ENCODE measurements around the gene SRPX. TPM values are rescaled to one million over a fixed set of nuclear protein-coding genes. Genes with fewer than 3 reads are reported as not detected.

SRPX gene
- total RNA-seq, 1 experiment from 2014 or later = 0.23 TPM

GRCh38 chrX:38224160-38224559 is 3.5 kb upstream of the SRPX start:
- ATAC-seq = no peak
- in situ Hi-C loops (cut with HindIII; ENCODE audit: low pct_unique_long_range_greater_than_20kb, low sequenced_read_pairs) = no loop called here
- H3K36me3 ChIP-seq (ENCODE audit: control insufficient read depth, insufficient read depth, low read length) = no peaks in the 10 kb centered on the region
- no TSS peak for BruUV-seq (replicated peaks)
- no peak overlapping the region for H3K4me3 ChIP-seq (ENCODE audit: low read depth in 2 of 2, low read length in 2 of 2)
- DNase-seq (ENCODE audit: low read depth, low spot score) = no peak
- ChIA-PET POLR2A (no interaction called here), CTCF (no interaction called here)
- H3K4me1 ChIP-seq (ENCODE audit: control insufficient read depth, insufficient read depth, low read length) = no peaks in the 10 kb centered on the region
- TF ChIP-seq TCF7L2 (IDR thresholded peaks at IDR 0.05; ENCODE audit: low read depth, low read length) (no peak), SIN3A (IDR thresholded peaks at IDR 0.05; ENCODE audit: borderline replicate concordance, insufficient read depth, low read depth, low read length) (no peak), POLR2AphosphoS5 (IDR thresholded peaks at IDR 0.05; ENCODE audit: low read depth, low read length) (no peak), CTCF (IDR thresholded peaks at IDR 0.05) (no peak), REST (IDR thresholded peaks at IDR 0.05; ENCODE audit: insufficient read depth in 1 of 2, low read depth in 2 of 2, low read length in 1 of 2) (no peak)
- intact Hi-C loops (cut with micrococcal nuclease; ENCODE audit: unreplicated experiment) = no loop called here
- H3K9me3 ChIP-seq (ENCODE audit: control insufficient read depth, insufficient read depth, low read depth, low read length) = no peaks in the 10 kb centered on the region
- no peaks in the 10 kb centered on the region for H3K27me3 ChIP-seq (ENCODE audit: control insufficient read depth, insufficient read depth, low read length)
- no peak overlapping the region for H3K27ac ChIP-seq (ENCODE audit: low read length)

DNA sequence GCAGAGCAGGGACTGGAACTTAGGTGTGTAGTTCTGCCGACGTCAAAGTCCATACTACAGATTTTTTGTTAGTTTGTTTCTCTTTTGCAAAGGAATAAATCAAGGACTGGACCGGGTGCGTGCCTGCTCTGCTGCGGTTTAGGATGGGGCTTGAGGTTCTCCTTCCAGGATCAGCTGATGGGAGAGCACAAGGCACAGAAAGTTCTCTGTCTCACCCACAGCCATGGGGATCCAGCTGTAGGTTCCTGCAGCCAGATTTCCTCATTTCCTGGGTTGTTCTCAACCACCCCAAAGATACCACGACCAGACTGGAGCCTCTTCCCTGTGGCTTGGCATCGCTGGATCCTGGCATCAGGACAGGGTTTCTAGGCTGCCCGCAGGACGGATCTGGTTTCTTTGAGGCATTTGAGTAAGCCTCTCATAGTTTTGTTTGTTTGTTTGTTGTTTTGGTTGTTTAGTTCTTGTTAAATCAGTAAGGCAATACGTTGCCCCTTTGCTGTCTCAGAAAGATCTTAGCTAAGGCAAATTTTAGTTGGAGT is 789 bp upstream of the SRPX start:
- intact Hi-C loops (cut with micrococcal nuclease; ENCODE audit: unreplicated experiment) = no loop called here
- no TSS peak for BruUV-seq (replicated peaks)
- in situ Hi-C loops (cut with HindIII; ENCODE audit: low pct_unique_long_range_greater_than_20kb, low sequenced_read_pairs) = no loop called here

More for the DNA sequence above, 789 bp upstream of the SRPX start:
- H3K36me3 ChIP-seq (ENCODE audit: control insufficient read depth, insufficient read depth, low read length) = no peaks in the 10 kb centered on the region
- H3K9me3 ChIP-seq (ENCODE audit: control insufficient read depth, insufficient read depth, low read depth, low read length) = no peaks in the 10 kb centered on the region
- peak overlapping the region in 1 of 2 experiments; percentile 47; a peak in 3 of 4 replicates for H3K4me3 ChIP-seq (ENCODE audit: low read depth in 2 of 2, low read length in 2 of 2)
- POLR2A ChIA-PET = no interaction called here
- no peak overlapping the region for H3K27ac ChIP-seq (ENCODE audit: low read length)
- H3K4me1 ChIP-seq (ENCODE audit: control insufficient read depth, insufficient read depth, low read length) = no peaks in the 10 kb centered on the region
- TF ChIP-seq REST (IDR thresholded peaks at IDR 0.05; ENCODE audit: insufficient read depth in 1 of 2, low read depth in 2 of 2, low read length in 1 of 2) (no peak), POLR2AphosphoS5 (IDR thresholded peaks at IDR 0.05; ENCODE audit: low read depth, low read length) (no peak), CTCF (IDR thresholded peaks at IDR 0.05) (no peak), SIN3A (IDR thresholded peaks at IDR 0.05; ENCODE audit: borderline replicate concordance, insufficient read depth, low read depth, low read length) (no peak), TCF7L2 (IDR thresholded peaks at IDR 0.05; ENCODE audit: low read depth, low read length) (no peak)
- DNase-seq (ENCODE audit: low read depth, low spot score) = no peak
- no peak for ATAC-seq
- no peaks in the 10 kb centered on the region for H3K27me3 ChIP-seq (ENCODE audit: control insufficient read depth, insufficient read depth, low read length)
- CTCF ChIA-PET = no interaction called here
